ENCODE results near the gene CHAF1A.

CHAF1A gene

DNA sequence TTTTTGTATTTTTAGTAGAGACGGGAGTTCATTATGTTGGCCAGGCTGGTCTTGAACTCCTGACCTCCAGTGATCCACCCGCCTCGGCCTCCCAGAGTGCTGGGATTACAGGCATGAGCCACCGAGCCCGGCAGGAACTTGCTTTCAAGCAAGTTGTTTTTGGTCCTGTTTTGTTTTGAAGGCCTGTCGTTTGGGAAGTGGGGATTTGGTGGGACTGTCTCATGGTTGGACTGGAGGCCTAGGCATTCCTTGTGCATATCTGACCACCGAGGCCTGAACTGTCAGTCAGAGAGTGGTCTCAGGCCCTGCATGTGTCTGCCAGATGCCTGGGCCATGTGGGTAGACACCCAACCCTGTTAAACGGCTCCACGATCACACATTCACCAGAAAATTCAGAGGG, 28.9 kb downstream of the CHAF1A start:
- no peaks in the 10 kb centered on the region for H3K9me3 Mint-ChIP-seq
- ATAC-seq (replicated peaks; ENCODE audit: extremely low read depth, poor library complexity, severe bottlenecking) (no peak), DNase-seq (ENCODE audit: low spot score in 2 of 2) (no peak)
- no peak overlapping the region for H3K27ac Mint-ChIP-seq (ENCODE audit: low read depth)
- no peaks in the 10 kb centered on the region for H3K4me1 Mint-ChIP-seq
- H3K27me3 Mint-ChIP-seq = no peaks in the 10 kb centered on the region
- peaks cover 21% of the 10 kb centered on the region for H3K36me3 Mint-ChIP-seq (ENCODE audit: insufficient read depth)
- H3K4me3 Mint-ChIP-seq = no peak overlapping the region

DNA sequence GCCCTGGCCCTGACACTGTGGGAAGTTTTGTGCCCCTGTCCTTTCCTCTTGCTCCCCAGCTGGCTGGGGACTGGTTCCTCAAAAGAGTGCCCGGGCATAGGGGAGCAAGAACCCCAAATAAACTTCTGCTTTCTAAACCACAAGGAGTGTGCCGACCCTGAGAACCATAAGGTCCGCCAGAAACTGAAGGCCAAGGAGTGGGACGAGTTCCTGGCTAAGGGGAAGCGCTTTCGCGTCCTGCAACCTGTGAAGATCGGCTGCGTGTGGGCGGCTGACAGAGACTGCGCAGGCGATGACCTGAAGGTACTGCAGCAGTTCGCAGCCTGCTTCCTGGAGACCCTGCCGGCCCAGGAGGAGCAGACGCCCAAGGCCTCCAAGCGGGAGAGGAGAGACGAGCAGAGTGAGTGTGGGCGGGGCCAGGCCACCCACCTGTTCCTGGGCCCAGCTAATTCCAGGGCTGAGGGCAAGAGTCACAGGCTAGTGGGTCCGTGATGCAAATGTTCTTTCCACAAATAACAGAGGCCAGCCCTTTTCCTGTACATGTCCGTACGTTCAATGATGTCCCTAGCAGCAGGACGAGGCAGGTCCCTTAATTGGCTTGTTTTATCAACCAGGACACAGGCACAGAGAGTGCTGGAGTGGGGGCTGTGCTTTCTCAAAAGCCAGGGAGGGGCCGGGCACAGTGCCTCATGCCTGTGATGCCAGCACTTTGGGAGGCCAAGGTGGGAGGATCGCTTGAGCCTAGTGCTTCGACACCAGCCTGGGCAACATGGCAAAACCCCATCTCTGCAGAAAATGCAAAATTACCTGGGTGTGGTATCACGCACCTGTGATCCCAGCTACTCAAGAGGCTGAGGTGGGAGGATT, 29.6 kb downstream of the CHAF1A start:
- no peak overlapping the region for H3K27ac Mint-ChIP-seq (ENCODE audit: low read depth)
- H3K9me3 Mint-ChIP-seq = no peaks in the 10 kb centered on the region
- ATAC-seq (replicated peaks; ENCODE audit: extremely low read depth, poor library complexity, severe bottlenecking) (peak; percentile 33), DNase-seq (ENCODE audit: low spot score in 2 of 2) (no peak)
- no peaks in the 10 kb centered on the region for H3K4me1 Mint-ChIP-seq
- H3K27me3 Mint-ChIP-seq = no peaks in the 10 kb centered on the region
- H3K36me3 Mint-ChIP-seq (ENCODE audit: insufficient read depth) = peaks cover 21% of the 10 kb centered on the region
- peak overlapping the region; percentile 13 for H3K4me3 Mint-ChIP-seq

GRCh38 chr19:4432918-4433506, 30.6 kb downstream of the CHAF1A start:
- no peaks in the 10 kb centered on the region for H3K9me3 Mint-ChIP-seq
- H3K27ac Mint-ChIP-seq (ENCODE audit: low read depth) = no peak overlapping the region
- H3K27me3 Mint-ChIP-seq = no peaks in the 10 kb centered on the region
- DNase-seq (ENCODE audit: low spot score in 2 of 2) = no peak
- H3K4me3 Mint-ChIP-seq = no peak overlapping the region
- ATAC-seq (replicated peaks; ENCODE audit: extremely low read depth, poor library complexity, severe bottlenecking) = no peak
- peaks cover 21% of the 10 kb centered on the region for H3K36me3 Mint-ChIP-seq (ENCODE audit: insufficient read depth)
- H3K4me1 Mint-ChIP-seq = no peaks in the 10 kb centered on the region

DNA sequence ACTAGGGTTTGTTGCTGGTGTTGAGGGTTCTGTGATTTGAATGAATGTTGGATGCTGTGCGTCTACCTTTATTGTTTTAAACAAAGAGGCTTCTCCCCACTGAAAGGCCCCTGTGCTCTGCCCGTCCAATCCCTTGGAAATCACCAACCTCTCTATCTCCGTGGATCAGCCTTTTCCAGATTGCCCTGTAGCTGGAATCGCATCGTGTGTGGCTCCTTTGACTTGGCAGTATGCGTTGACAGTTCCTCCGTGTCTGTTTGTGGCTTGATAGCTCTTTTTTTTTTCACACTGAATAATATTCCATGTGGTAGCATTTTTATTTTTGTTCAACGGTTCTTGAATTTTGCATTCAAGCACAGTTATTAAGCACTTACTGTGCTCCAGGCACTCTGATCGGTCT, 32.0 kb downstream of the CHAF1A start:
- Mint-ChIP-seq H3K27ac (ENCODE audit: low read depth) (peak overlapping the region; percentile 46), H3K36me3 (ENCODE audit: insufficient read depth) (peaks cover 23% of the 10 kb centered on the region)
- ATAC-seq (replicated peaks; ENCODE audit: extremely low read depth, poor library complexity, severe bottlenecking) = no peak

GRCh38 chr19:4436231-4436630, 33.8 kb downstream of the CHAF1A start:
- Mint-ChIP-seq H3K27me3 (no peaks in the 10 kb centered on the region), H3K27ac (ENCODE audit: low read depth) (no peak overlapping the region), H3K36me3 (ENCODE audit: insufficient read depth) (peaks cover 20% of the 10 kb centered on the region), H3K4me3 (no peak overlapping the region), H3K4me1 (no peaks in the 10 kb centered on the region), H3K9me3 (no peaks in the 10 kb centered on the region)
- ATAC-seq (replicated peaks; ENCODE audit: extremely low read depth, poor library complexity, severe bottlenecking) (no peak), DNase-seq (ENCODE audit: low spot score in 2 of 2) (no peak)

More for the DNA sequence above, 32.0 kb downstream of the CHAF1A start:
- no peaks in the 10 kb centered on the region for H3K4me1 Mint-ChIP-seq
- H3K9me3 Mint-ChIP-seq = no peaks in the 10 kb centered on the region
- no peak overlapping the region for H3K4me3 Mint-ChIP-seq
- no peaks in the 10 kb centered on the region for H3K27me3 Mint-ChIP-seq
- no peak for DNase-seq (ENCODE audit: low spot score in 2 of 2)

- ATAC-seq (replicated peaks; ENCODE audit: extremely low read depth, poor library complexity, severe bottlenecking) (no peak), DNase-seq (ENCODE audit: low spot score in 2 of 2) (no peak)
- Mint-ChIP-seq H3K4me3 (no peak overlapping the region), H3K36me3 (ENCODE audit: insufficient read depth) (peaks cover 20% of the 10 kb centered on the region), H3K27ac (ENCODE audit: low read depth) (no peak overlapping the region), H3K4me1 (peaks cover 3% of the 10 kb centered on the region), H3K27me3 (no peaks in the 10 kb centered on the region), H3K9me3 (no peaks in the 10 kb centered on the region)
Measured at GRCh38 chr19:4437103-4437502, 34.7 kb downstream of the CHAF1A start.

DNA sequence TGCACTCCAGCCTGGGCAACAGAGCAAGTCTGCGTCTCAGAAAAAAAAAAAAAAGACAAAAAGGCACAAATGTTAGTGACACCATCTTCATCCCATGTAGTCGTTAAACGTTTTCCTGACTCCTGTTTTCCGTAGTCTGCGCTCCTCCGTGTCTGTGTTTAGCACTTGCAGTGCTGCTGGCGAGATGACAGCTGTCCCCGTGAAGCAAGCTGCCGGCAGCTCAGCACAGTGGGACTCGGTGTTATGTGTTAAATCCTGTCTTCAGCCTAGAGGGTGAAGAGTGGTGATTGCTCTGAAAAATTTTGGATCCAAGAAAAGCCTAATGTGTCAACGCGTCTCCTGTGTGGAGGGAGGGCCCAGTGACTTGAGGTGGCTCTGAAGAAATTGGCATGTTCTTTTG, 36.8 kb downstream of the CHAF1A start:
- H3K27ac Mint-ChIP-seq (ENCODE audit: low read depth) = no peak overlapping the region
- H3K36me3 Mint-ChIP-seq (ENCODE audit: insufficient read depth) = peaks cover 18% of the 10 kb centered on the region
- H3K9me3 Mint-ChIP-seq = no peaks in the 10 kb centered on the region
- H3K4me3 Mint-ChIP-seq = no peak overlapping the region
- no peak for ATAC-seq (replicated peaks; ENCODE audit: extremely low read depth, poor library complexity, severe bottlenecking)
- H3K27me3 Mint-ChIP-seq = no peaks in the 10 kb centered on the region
- DNase-seq (ENCODE audit: low spot score in 2 of 2) = no peak
- H3K4me1 Mint-ChIP-seq = peaks cover 8% of the 10 kb centered on the region

GRCh38 chr19:4441994-4442818, 39.8 kb downstream of the CHAF1A start:
- ATAC-seq (replicated peaks; ENCODE audit: extremely low read depth, poor library complexity, severe bottlenecking) = peak; percentile 32
- Mint-ChIP-seq H3K27ac (ENCODE audit: low read depth) (peak overlapping the region; percentile 78), H3K4me3 (peak overlapping the region; percentile 64), H3K4me1 (peaks cover 8% of the 10 kb centered on the region), H3K27me3 (no peaks in the 10 kb centered on the region), H3K36me3 (ENCODE audit: insufficient read depth) (peaks cover 14% of the 10 kb centered on the region), H3K9me3 (no peaks in the 10 kb centered on the region)
- DNase-seq (ENCODE audit: low spot score in 2 of 2) = no peak

DNA sequence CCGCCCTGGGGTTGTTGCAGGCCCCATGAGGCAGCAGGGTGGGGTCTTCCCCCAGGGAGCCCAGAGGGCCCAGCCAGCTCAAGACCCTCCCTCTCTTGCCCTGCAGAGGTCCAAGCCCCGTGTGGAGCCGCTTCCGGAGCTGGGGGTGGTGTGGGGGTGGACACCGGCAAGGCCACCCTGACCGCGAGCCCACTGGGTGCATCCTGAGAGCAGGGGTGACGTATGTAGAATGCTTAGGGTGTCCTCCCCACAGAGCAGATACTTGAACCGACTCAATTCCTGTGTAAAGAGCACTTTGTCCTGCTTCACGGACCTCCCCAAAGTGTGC, 40.3 kb downstream of the CHAF1A start:
- Mint-ChIP-seq H3K9me3 (no peaks in the 10 kb centered on the region), H3K4me1 (peaks cover 8% of the 10 kb centered on the region), H3K36me3 (ENCODE audit: insufficient read depth) (peaks cover 14% of the 10 kb centered on the region), H3K27me3 (no peaks in the 10 kb centered on the region), H3K4me3 (no peak overlapping the region), H3K27ac (ENCODE audit: low read depth) (no peak overlapping the region)
- ATAC-seq (replicated peaks; ENCODE audit: extremely low read depth, poor library complexity, severe bottlenecking) = no peak
- DNase-seq (ENCODE audit: low spot score in 2 of 2) = no peak

GRCh38 chr19:4443188-4443587, 40.7 kb downstream of the CHAF1A start:
- ATAC-seq (replicated peaks; ENCODE audit: extremely low read depth, poor library complexity, severe bottlenecking) = no peak
- no peaks in the 10 kb centered on the region for H3K9me3 Mint-ChIP-seq
- H3K36me3 Mint-ChIP-seq (ENCODE audit: insufficient read depth) = peaks cover 14% of the 10 kb centered on the region
- no peak for DNase-seq (ENCODE audit: low spot score in 2 of 2)
- peaks cover 8% of the 10 kb centered on the region for H3K4me1 Mint-ChIP-seq
- no peak overlapping the region for H3K4me3 Mint-ChIP-seq
- H3K27ac Mint-ChIP-seq (ENCODE audit: low read depth) = no peak overlapping the region
- H3K27me3 Mint-ChIP-seq = no peaks in the 10 kb centered on the region

- Mint-ChIP-seq H3K27me3 (no peaks in the 10 kb centered on the region), H3K4me3 (no peak overlapping the region), H3K9me3 (no peaks in the 10 kb centered on the region), H3K27ac (ENCODE audit: low read depth) (peak overlapping the region; percentile 35), H3K36me3 (ENCODE audit: insufficient read depth) (peaks cover 15% of the 10 kb centered on the region), H3K4me1 (peaks cover 8% of the 10 kb centered on the region)
- no peak for ATAC-seq (replicated peaks; ENCODE audit: extremely low read depth, poor library complexity, severe bottlenecking)
- DNase-seq (ENCODE audit: low spot score in 2 of 2) = no peak
Measured at GRCh38 chr19:4443966-4444764, 41.7 kb downstream of the CHAF1A start.

Measured in central memory CD8-positive, alpha-beta T cell (primary cell).